OCI-LY3 (cell line): Measurements from ENCODE around the gene SPATA17.

Experiments
- CTCF ChIP-seq: fragments of 200-600, 300-600 bp; sonication (generic); IDR thresholded peaks from 2 replicates; pipeline ENCODE4 v1.5.1; 2014; ENCODE audit warnings: antibody characterized with exemption, low read length, low read depth
- EZH2phosphoT487 ChIP-seq: fragments of 200-600 bp; shearing (Covaris generic); IDR thresholded peaks from 2 replicates; pipeline ENCODE4 v1.6.1; 2018; ENCODE audit warnings: antibody characterized with exemption, mixed run types, low read depth

GRCh38 chr1:217891966-217892365, 260.8 kb downstream of the SPATA17 start:
- TF ChIP-seq CTCF: no peak
- TF ChIP-seq EZH2phosphoT487: no peak
